B cell (primary cell): ENCODE results near the gene ANK2. TPM values are rescaled to one million over a fixed set of nuclear protein-coding genes. Genes with fewer than 3 reads are reported as not detected.
"Not testable (repeated sequence)": the region's sequence is repeated elsewhere in the genome, so short reads cannot be mapped to it uniquely, and the experiment has no call there.

ENCODE experiments used
- ATAC-seq: fragments of 200-7000 bp; cut with Tn5 transposase; one replicate; pipeline ENCODE4 v1.10.0; 2021; ENCODE audit warnings: low read depth, mild to moderate bottlenecking, moderate number of reproducible peaks, moderate library complexity
- CTCF ChIA-PET: fragments of 350-600 bp; sonication (Branson Sonifier 250); formaldehyde crosslinking; loops from one replicate; lab custom pipeline; 2021; ENCODE audit warnings: antibody characterized with exemption, inconsistent platforms; lab: Charles Lee
- POLR2A ChIA-PET: fragments of 350-600 bp; sonication (Branson Sonifier 250); formaldehyde crosslinking; loops from one replicate; lab custom pipeline; 2021; ENCODE audit warnings: antibody characterized with exemption; lab: Charles Lee
- DNase-seq: peaks from one replicate; pipeline ENCODE4 v3.0.0; 2013
- H2AFZ ChIP-seq: 2 replicates; pipeline ENCODE4 v1.6.1; 2012; ENCODE audit warnings: mild to moderate bottlenecking, low read depth, low read length; ENCODE audit not compliant: insufficient read depth, poor library complexity, severe bottlenecking
- H3K27ac ChIP-seq, 2 donors: 1 replicate in 1 of 2; 2 replicates in 1 of 2; pipeline ENCODE4 v1.5.1; 2012 to 2013; ENCODE audit warnings: low read length in 2 of 2, mild to moderate bottlenecking in 2 of 2, moderate library complexity in 1 of 2
- H3K27me3 ChIP-seq, 4 experiments: fragments of 200-600 bp in 1 of 4; sonication (generic) in 1 of 4; replicated peaks in 1 of 4; 1 replicate in 2 of 4; 2 replicates in 2 of 4; pipeline versions ENCODE4 v1.6.1 to v1.7.0; 2013 to 2016; ENCODE audit warnings: low read length in 3 of 4, mild to moderate bottlenecking in 2 of 4, mixed read lengths in 1 of 4, moderate library complexity in 1 of 4; ENCODE audit not compliant: insufficient read depth in 4 of 4, control insufficient read depth in 3 of 4; ENCODE audit errors: control extremely low read depth in 1 of 4
- H3K36me3 ChIP-seq, 2 experiments: replicated peaks in 1 of 2; 1 replicate in 1 of 2; 2 replicates in 1 of 2; pipeline versions ENCODE4 v1.6.1 to v1.7.1; 2013; ENCODE audit warnings: low read length in 1 of 2; ENCODE audit not compliant: insufficient read depth in 2 of 2, control insufficient read depth in 1 of 2; ENCODE audit errors: control extremely low read depth in 1 of 2, extremely low read depth in 1 of 2
- H3K4me1 ChIP-seq, 2 donors: fragments of 200-600 bp in 1 of 2; sonication (generic) in 1 of 2; 1 replicate in 1 of 2; 2 replicates in 1 of 2; pipeline versions ENCODE4 v1.5.1 to v1.6.1; 2013 to 2017; ENCODE audit warnings: low read length in 2 of 2; ENCODE audit not compliant: control insufficient read depth in 2 of 2, insufficient read depth in 2 of 2
- H3K4me2 ChIP-seq: replicated peaks from 2 replicates; pipeline ENCODE3; 2012; ENCODE audit warnings: mild to moderate bottlenecking, low read depth, low read length; ENCODE audit not compliant: poor library complexity, severe bottlenecking
- H3K4me3 ChIP-seq, 5 experiments: fragments of 200-600 bp in 1 of 5; sonication (generic) in 1 of 5; 1 replicate in 3 of 5; 2 replicates in 2 of 5; pipeline versions ENCODE4 v1.5.1 to v1.7.0; 2011 to 2016; ENCODE audit warnings: low read length in 4 of 5, mild to moderate bottlenecking in 4 of 5, low read depth in 2 of 5, control low read depth in 1 of 5, moderate library complexity in 1 of 5; ENCODE audit not compliant: insufficient read depth in 1 of 5; ENCODE audit errors: control extremely low read depth in 1 of 5, extremely low read depth in 1 of 5
- H3K79me2 ChIP-seq: fragments of 200-600 bp; sonication (generic); one replicate; pipeline ENCODE4 v1.6.0; 2016; ENCODE audit warnings: low read length; ENCODE audit not compliant: control insufficient read depth, insufficient read depth
- H3K9ac ChIP-seq: fragments of 200-600 bp; sonication (generic); 2 replicates; pipeline ENCODE4 v1.6.1; 2017; ENCODE audit warnings: mild to moderate bottlenecking, low read length, moderate library complexity
- H3K9me3 ChIP-seq, 3 donors: one replicate each; pipeline versions ENCODE4 v1.6.1 to v1.7.1; 2013; ENCODE audit warnings: low read length in 2 of 3; ENCODE audit not compliant: control insufficient read depth in 2 of 3, insufficient read depth in 1 of 3; ENCODE audit errors: control extremely low read depth in 1 of 3
- H4K20me1 ChIP-seq: 2 replicates; pipeline ENCODE4 v1.6.0; 2012; ENCODE audit warnings: mild to moderate bottlenecking, low read length; ENCODE audit not compliant: insufficient read depth, control insufficient read depth, poor library complexity, severe bottlenecking
- H3K27ac Mint-ChIP-seq: one replicate; pipeline ENCODE4 v1.8.0; 2021; ENCODE audit warnings: mixed read lengths
- H3K27me3 Mint-ChIP-seq: one replicate; pipeline ENCODE4 v1.8.0; 2021; ENCODE audit warnings: mixed read lengths
- H3K4me1 Mint-ChIP-seq: one replicate; pipeline ENCODE4 v1.8.0; 2021; ENCODE audit warnings: mixed read lengths
- H3K4me3 Mint-ChIP-seq: one replicate; pipeline ENCODE4 v1.8.0; 2021; ENCODE audit warnings: mixed read lengths
- H3K9me3 Mint-ChIP-seq: one replicate; pipeline ENCODE4 v1.8.0; 2022; ENCODE audit warnings: mixed read lengths; ENCODE audit not compliant: insufficient read depth
- CTCF ChIP-seq: fragments of 200-600 bp; IDR thresholded peaks from one replicate; pipeline ENCODE4 v1.8.0; 2022; ENCODE audit warnings: antibody characterized with exemption, mild to moderate bottlenecking
- EZH2 ChIP-seq: IDR thresholded peaks from 2 replicates; pipeline ENCODE4 v1.6.1; 2012; ENCODE audit warnings: borderline replicate concordance, low read depth, mild to moderate bottlenecking, moderate library complexity, low read length; ENCODE audit not compliant: insufficient read depth, poor library complexity, severe bottlenecking
- WGBS: methylation state at CpG from one replicate; pipeline ENCODE4 v1.1.5; 2013; ENCODE audit warnings: missing lambda C conversion rate; ENCODE audit not compliant: insufficient coverage; 5-methylcytosine and 5-hydroxymethylcytosine counted together
- intact Hi-C: fragments of 100-400 bp; cut with micrococcal nuclease; formaldehyde crosslinking; loops from one replicate; pipeline ENCODE4 v1.10.0; 2022
- polyA plus RNA-seq: library from polyadenylated mRNA; depleted of rRNA; stranded (reverse); fragments of >200 nt; gene quantifications from 2 replicates; pipeline ENCODE4 v1.2.3, GENCODE V29; 2012
- total RNA-seq, 2 donors: library from RNA; stranded (reverse); fragments of 120-200 nt in 1 of 2; gene quantifications; 1 replicate in 1 of 2; 2 replicates in 1 of 2; pipeline versions ENCODE4 v1.2.3 to v1.2.4, GENCODE V29; 2013 to 2022

Gene ANK2
- total and polyA plus RNA-seq, 2 donors (not counting 1 experiment from before 2014, with no cell fraction given): 0.16 to 3.6 TPM

- Histone ChIP-seq H3K36me3 (no peaks in the 10 kb centered on the region), H3K4me2 (no peak overlapping the region), H4K20me1 (no peaks in the 10 kb centered on the region), H3K27me3 (no peaks in the 10 kb centered on the region), H3K9ac (no peak overlapping the region), H3K9me3 (no peaks in the 10 kb centered on the region), H3K4me1 (no peaks in the 10 kb centered on the region), H2AFZ (no peak overlapping the region), H3K27ac (no peak overlapping the region), H3K4me3 (no peak overlapping the region), H3K79me2 (no peaks in the 10 kb centered on the region)
- WGBS: 50% methylated on average over 5 of the region's 5 CpGs
- no peaks in the 10 kb centered on the region for H3K27me3 Mint-ChIP-seq
- H3K27ac Mint-ChIP-seq: no peak overlapping the region
- ATAC-seq (no peak), DNase-seq (no peak)
- POLR2A ChIA-PET: no interaction called here
- CTCF ChIA-PET: no interaction called here
- no peak overlapping the region for H3K4me3 Mint-ChIP-seq
- no peak for TF ChIP-seq EZH2
- no peak for TF ChIP-seq CTCF
- H3K9me3 Mint-ChIP-seq: no peaks in the 10 kb centered on the region
- intact Hi-C loops: no loop called here
- no peaks in the 10 kb centered on the region for H3K4me1 Mint-ChIP-seq
These were observed 133.7 kb downstream of the ANK2 start for GRCh38 chr4:113183032-113183605.

GRCh38 chr4:113186220-113186619 lies 136.8 kb downstream of the ANK2 start:
- POLR2A ChIA-PET, ATAC-seq, CTCF ChIA-PET, H4K20me1 ChIP-seq, DNase-seq, H3K36me3 ChIP-seq, H3K27me3 Mint-ChIP-seq, H3K9ac ChIP-seq, H3K27me3 ChIP-seq, H3K4me3 Mint-ChIP-seq, H3K27ac Mint-ChIP-seq, H2AFZ ChIP-seq, H3K27ac ChIP-seq, H3K4me2 ChIP-seq, H3K9me3 Mint-ChIP-seq, H3K9me3 ChIP-seq, H3K79me2 ChIP-seq, H3K4me1 ChIP-seq, H3K4me1 Mint-ChIP-seq, intact Hi-C loops, H3K4me3 ChIP-seq: not testable (repeated sequence)
- 61% methylated on average over 3 of the region's 4 CpGs for WGBS
